IMR-90 (cell line): ENCODE results near the gene SPRR3. TPM values are rescaled to one million over a fixed set of nuclear protein-coding genes. Genes with fewer than 3 reads are reported as not detected.

ENCODE experiments used
- ATAC-seq: fragments of 200-7000 bp; cut with Tn5 transposase; 2 replicates; pipeline ENCODE4 v1.9.1; 2020; ENCODE audit warnings: low read depth, mild to moderate bottlenecking, moderate library complexity
- BruUV-seq: library from RNA; stranded (reverse); fragments of 400-500 nt; replicated peaks from 2 replicates; lab custom pipeline; 2021; lab: Mats Ljungman, UMichigan
- CTCF ChIA-PET: fragments of 300-600 bp; formaldehyde crosslinking; extraction: SDS; loops from one replicate; lab custom pipeline; 2021; ENCODE audit warnings: antibody characterized with exemption; lab: Yijun Ruan, JAX
- POLR2A ChIA-PET: fragments of 300-600 bp; sonication (Branson Sonifier 250); formaldehyde crosslinking; loops from one replicate; lab custom pipeline; 2022; ENCODE audit warnings: antibody characterized with exemption; ENCODE audit not compliant: unreplicated experiment; lab: Charles Lee
- DNase-seq: peaks from one replicate; pipeline ENCODE4 v3.0.0; 2013
- H2AFZ ChIP-seq: replicated peaks from 2 replicates; pipeline ENCODE3; 2013; ENCODE audit warnings: low read length, mild to moderate bottlenecking; ENCODE audit not compliant: poor library complexity
- H2AK5ac ChIP-seq: 2 replicates; pipeline ENCODE4 v1.6.1; 2013; ENCODE audit warnings: low read depth, low read length, inconsistent platforms
- H2AK9ac ChIP-seq: replicated peaks from 2 replicates; pipeline ENCODE3; 2013; ENCODE audit warnings: mild to moderate bottlenecking, low read depth, low read length, moderate library complexity; ENCODE audit not compliant: poor library complexity
- H2BK120ac ChIP-seq: 2 replicates; pipeline ENCODE4 v1.6.1; 2013; ENCODE audit warnings: low read depth, low read length, inconsistent platforms
- H2BK15ac ChIP-seq: 3 replicates; pipeline ENCODE4 v1.6.1; 2013; ENCODE audit warnings: low read depth, low read length, inconsistent platforms
- H2BK20ac ChIP-seq: 2 replicates; pipeline ENCODE4 v1.6.1; 2013; ENCODE audit warnings: low read depth, mild to moderate bottlenecking, inconsistent platforms, low read length, moderate library complexity
- H2BK5ac ChIP-seq: 2 replicates; pipeline ENCODE4 v1.6.1; 2013; ENCODE audit warnings: mild to moderate bottlenecking, low read depth, low read length, inconsistent platforms; ENCODE audit not compliant: poor library complexity, severe bottlenecking
- H3K14ac ChIP-seq: replicated peaks from 2 replicates; pipeline ENCODE4 v1.6.1; 2013; ENCODE audit warnings: low read depth, low read length, inconsistent platforms
- H3K18ac ChIP-seq: 2 replicates; pipeline ENCODE4 v1.6.1; 2013; ENCODE audit warnings: low read depth, low read length, control low read depth
- H3K23ac ChIP-seq: 2 replicates; pipeline ENCODE4 v1.6.1; 2013; ENCODE audit warnings: low read depth, low read length, inconsistent platforms
- H3K27ac ChIP-seq: 2 replicates; pipeline ENCODE4 v1.5.1; 2013; ENCODE audit warnings: mild to moderate bottlenecking, control low read depth, low read length; ENCODE audit not compliant: insufficient read depth
- H3K27me3 ChIP-seq: 2 replicates; pipeline ENCODE4 v1.6.1; 2013; ENCODE audit warnings: low read length; ENCODE audit not compliant: control insufficient read depth, insufficient read depth
- H3K36me3 ChIP-seq: 2 replicates; pipeline ENCODE4 v1.6.1; 2013; ENCODE audit warnings: low read length, mixed read lengths; ENCODE audit not compliant: control insufficient read depth, insufficient read depth
- H3K4ac ChIP-seq: 2 replicates; pipeline ENCODE4 v1.6.1; 2013; ENCODE audit warnings: low read depth, low read length, inconsistent platforms
- H3K4me1 ChIP-seq: 2 replicates; pipeline ENCODE4 v1.6.1; 2013; ENCODE audit warnings: low read length, mixed read lengths; ENCODE audit not compliant: control insufficient read depth, insufficient read depth
- H3K4me2 ChIP-seq: 2 replicates; pipeline ENCODE4 v1.6.1; 2013; ENCODE audit warnings: low read depth, mild to moderate bottlenecking, control low read depth, low read length, moderate library complexity
- H3K4me3 ChIP-seq: 2 replicates; pipeline ENCODE4 v1.5.1; 2013; ENCODE audit warnings: low read depth, mild to moderate bottlenecking, control low read depth, low read length, moderate library complexity; ENCODE audit not compliant: insufficient read depth
- H3K56ac ChIP-seq: 2 replicates; pipeline ENCODE4 v1.6.1; 2013; ENCODE audit warnings: low read length, inconsistent platforms; ENCODE audit not compliant: insufficient read depth; ENCODE audit errors: extremely low read depth
- H3K79me1 ChIP-seq, 2 experiments: 2 replicates each; pipeline ENCODE4 v1.6.1; 2013; ENCODE audit warnings: low read length in 2 of 2, inconsistent platforms in 1 of 2, low read depth in 1 of 2
- H3K9ac ChIP-seq: 2 replicates; pipeline ENCODE4 v1.6.1; 2013; ENCODE audit warnings: low read depth, low read length, control low read depth
- H3K9me1 ChIP-seq: 2 replicates; pipeline ENCODE4 v1.6.1; 2013; ENCODE audit warnings: low read length, inconsistent platforms; ENCODE audit not compliant: insufficient read depth
- H3K9me3 ChIP-seq: 2 replicates; pipeline ENCODE4 v1.6.1; 2013; ENCODE audit warnings: low read length; ENCODE audit not compliant: control insufficient read depth, insufficient read depth
- H4K20me1 ChIP-seq: 2 replicates; pipeline ENCODE4 v1.6.1; 2013; ENCODE audit warnings: low read length, inconsistent platforms; ENCODE audit not compliant: insufficient read depth
- H4K5ac ChIP-seq: 2 replicates; pipeline ENCODE4 v1.6.1; 2013; ENCODE audit warnings: mild to moderate bottlenecking, low read depth, low read length, control low read depth
- H4K8ac ChIP-seq, 2 experiments: 2 replicates each; pipeline ENCODE4 v1.6.1; 2013; ENCODE audit warnings: low read depth in 2 of 2, low read length in 2 of 2, control low read depth in 1 of 2, inconsistent platforms in 1 of 2
- H4K91ac ChIP-seq: 2 replicates; pipeline ENCODE4 v1.6.1; 2013; ENCODE audit warnings: low read depth, low read length, inconsistent platforms; ENCODE audit not compliant: insufficient read depth
- CHD1 ChIP-seq: IDR thresholded peaks from 2 replicates; pipeline ENCODE4 v1.6.1; 2012; ENCODE audit warnings: low read depth, low read length, improper control_type of control experiment
- FOS ChIP-seq: fragments of 150-350 bp; IDR thresholded peaks from 2 replicates; pipeline ENCODE4 v1.6.1; 2016; ENCODE audit warnings: low read depth, low read length
- NFE2L2 ChIP-seq: fragments of 150-350 bp; IDR thresholded peaks from 2 replicates; pipeline ENCODE4 v1.6.1; 2016; ENCODE audit warnings: low read depth, mild to moderate bottlenecking, low read length
- WGBS, 2 experiments: methylation state at CpG; one replicate each; pipeline versions ENCODE4 v1.1.5 to v1.1.7; 2013; ENCODE audit warnings: missing lambda C conversion rate in 2 of 2; ENCODE audit not compliant: insufficient read length in 1 of 2; ENCODE audit errors: extremely low coverage in 2 of 2; 5-methylcytosine and 5-hydroxymethylcytosine counted together
- dilution Hi-C: fragments of 300-500 bp; cut with HindIII; formaldehyde crosslinking; loops from one replicate; pipeline ENCODE4 v1.14.3; 2018; ENCODE audit warnings: low sequenced_read_pairs; ENCODE audit not compliant: unreplicated experiment
- in situ Hi-C: fragments of 300-500 bp; cut with MboI; formaldehyde crosslinking; loops from 3 replicates; pipeline ENCODE4 v1.14.3; 2019; ENCODE audit warnings: low sequenced_read_pairs, inconsistent platforms, mixed read lengths
- intact Hi-C: fragments of 100-400 bp; cut with micrococcal nuclease; formaldehyde crosslinking; loops from 2 replicates; pipeline ENCODE4 v1.10.0; 2022
- polyA plus RNA-seq, 3 experiments: library from polyadenylated mRNA; depleted of rRNA; stranded (reverse); fragments of >200 nt; gene quantifications; 2 replicates each; pipeline ENCODE4 v1.2.3, GENCODE V29; 2012; ENCODE audit warnings: low replicate concordance in 1 of 3
- total RNA-seq: library from RNA; depleted of rRNA; stranded (reverse); fragments of >200 nt; gene quantifications from 2 replicates; pipeline ENCODE4 v1.2.3, GENCODE V29; 2012
- TF ChIP-seq, protein P1 (sequence below): fragments of 150-350 bp; IDR thresholded peaks from 2 replicates; pipeline ENCODE4 v1.6.1; 2017; ENCODE audit warnings: mild to moderate bottlenecking, antibody characterized with exemption, low read length, low read depth
- TF ChIP-seq, protein P2 (sequence below): conservative IDR thresholded peaks from 2 replicates; pipeline ENCODE4 v1.5.1; 2012; ENCODE audit warnings: mild to moderate bottlenecking, low read depth, low read length, improper control_type of control experiment
- TF ChIP-seq, protein P3 (sequence below): fragments of 150-350 bp; IDR thresholded peaks from 2 replicates; pipeline ENCODE4 v1.6.1; 2016; ENCODE audit warnings: low read depth, mild to moderate bottlenecking, low read length, moderate library complexity, borderline replicate concordance

Gene SPRR3
- total and polyA plus RNA-seq, 2 of the 4 experiments (the other 2 are of a cell fraction) = not detected

DNA sequence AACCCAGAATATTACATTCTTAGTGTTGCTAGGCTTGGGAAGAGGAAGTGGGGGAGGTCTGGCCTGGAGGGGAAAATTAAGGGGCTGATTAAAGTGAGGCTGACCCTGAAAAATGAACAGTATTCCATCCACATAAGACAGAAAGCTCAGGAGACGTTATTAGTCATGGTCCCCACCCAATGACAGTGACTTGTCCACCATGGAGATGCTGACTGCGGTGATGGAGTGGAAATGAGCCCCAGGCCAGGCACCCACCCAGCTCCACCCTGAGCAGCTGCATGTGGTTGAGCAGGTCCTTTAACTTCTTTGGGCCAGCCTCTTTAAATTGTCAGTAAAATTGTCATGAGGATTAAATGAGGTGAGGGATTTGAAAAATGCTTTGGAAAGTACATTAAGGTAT, 32.5 kb upstream of the SPRR3 start:
- WGBS, 2 experiments = no CpG with 5 or more reads among the region's 2 CpGs

More for the DNA sequence above, 32.5 kb upstream of the SPRR3 start:
- no peak overlapping the region for H4K5ac ChIP-seq
- H2AK5ac ChIP-seq = no peak overlapping the region
- H2AFZ ChIP-seq = no peak overlapping the region
- no peak overlapping the region for H2AK9ac ChIP-seq
- intact Hi-C loops (no loop called here), in situ Hi-C loops (no loop called here), dilution Hi-C loops (no loop called here)
- H3K56ac ChIP-seq = no peak overlapping the region
- no peaks in the 10 kb centered on the region for H3K4me1 ChIP-seq
- no peak overlapping the region for H3K4me3 ChIP-seq
- H4K8ac ChIP-seq = no peak overlapping the region
- no peak overlapping the region for H3K23ac ChIP-seq
- H3K4ac ChIP-seq = no peak overlapping the region
- H3K9ac ChIP-seq = no peak overlapping the region
- no peaks in the 10 kb centered on the region for H3K27me3 ChIP-seq
- ChIA-PET POLR2A (no interaction called here), CTCF (no interaction called here)
- BruUV-seq = no TSS peak
- no peaks in the 10 kb centered on the region for H3K36me3 ChIP-seq
- H2BK15ac ChIP-seq = no peak overlapping the region
- no peaks in the 10 kb centered on the region for H4K20me1 ChIP-seq
- H3K14ac ChIP-seq = no peak overlapping the region
- no peak overlapping the region for H2BK20ac ChIP-seq
- H3K4me2 ChIP-seq = no peak overlapping the region
- H4K91ac ChIP-seq = no peak overlapping the region
- H3K18ac ChIP-seq = no peak overlapping the region
- TF ChIP-seq FOS (no peak), CHD1 (no peak), NFE2L2 (no peak)
- TF ChIP-seq, protein P1, sequence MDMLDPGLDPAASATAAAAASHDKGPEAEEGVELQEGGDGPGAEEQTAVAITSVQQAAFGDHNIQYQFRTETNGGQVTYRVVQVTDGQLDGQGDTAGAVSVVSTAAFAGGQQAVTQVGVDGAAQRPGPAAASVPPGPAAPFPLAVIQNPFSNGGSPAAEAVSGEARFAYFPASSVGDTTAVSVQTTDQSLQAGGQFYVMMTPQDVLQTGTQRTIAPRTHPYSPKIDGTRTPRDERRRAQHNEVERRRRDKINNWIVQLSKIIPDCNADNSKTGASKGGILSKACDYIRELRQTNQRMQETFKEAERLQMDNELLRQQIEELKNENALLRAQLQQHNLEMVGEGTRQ = no peak
- TF ChIP-seq, protein P2, sequence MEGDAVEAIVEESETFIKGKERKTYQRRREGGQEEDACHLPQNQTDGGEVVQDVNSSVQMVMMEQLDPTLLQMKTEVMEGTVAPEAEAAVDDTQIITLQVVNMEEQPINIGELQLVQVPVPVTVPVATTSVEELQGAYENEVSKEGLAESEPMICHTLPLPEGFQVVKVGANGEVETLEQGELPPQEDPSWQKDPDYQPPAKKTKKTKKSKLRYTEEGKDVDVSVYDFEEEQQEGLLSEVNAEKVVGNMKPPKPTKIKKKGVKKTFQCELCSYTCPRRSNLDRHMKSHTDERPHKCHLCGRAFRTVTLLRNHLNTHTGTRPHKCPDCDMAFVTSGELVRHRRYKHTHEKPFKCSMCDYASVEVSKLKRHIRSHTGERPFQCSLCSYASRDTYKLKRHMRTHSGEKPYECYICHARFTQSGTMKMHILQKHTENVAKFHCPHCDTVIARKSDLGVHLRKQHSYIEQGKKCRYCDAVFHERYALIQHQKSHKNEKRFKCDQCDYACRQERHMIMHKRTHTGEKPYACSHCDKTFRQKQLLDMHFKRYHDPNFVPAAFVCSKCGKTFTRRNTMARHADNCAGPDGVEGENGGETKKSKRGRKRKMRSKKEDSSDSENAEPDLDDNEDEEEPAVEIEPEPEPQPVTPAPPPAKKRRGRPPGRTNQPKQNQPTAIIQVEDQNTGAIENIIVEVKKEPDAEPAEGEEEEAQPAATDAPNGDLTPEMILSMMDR = no peak
- TF ChIP-seq, protein P3, sequence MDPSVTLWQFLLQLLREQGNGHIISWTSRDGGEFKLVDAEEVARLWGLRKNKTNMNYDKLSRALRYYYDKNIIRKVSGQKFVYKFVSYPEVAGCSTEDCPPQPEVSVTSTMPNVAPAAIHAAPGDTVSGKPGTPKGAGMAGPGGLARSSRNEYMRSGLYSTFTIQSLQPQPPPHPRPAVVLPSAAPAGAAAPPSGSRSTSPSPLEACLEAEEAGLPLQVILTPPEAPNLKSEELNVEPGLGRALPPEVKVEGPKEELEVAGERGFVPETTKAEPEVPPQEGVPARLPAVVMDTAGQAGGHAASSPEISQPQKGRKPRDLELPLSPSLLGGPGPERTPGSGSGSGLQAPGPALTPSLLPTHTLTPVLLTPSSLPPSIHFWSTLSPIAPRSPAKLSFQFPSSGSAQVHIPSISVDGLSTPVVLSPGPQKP = no peak
- no peaks in the 10 kb centered on the region for H3K9me3 ChIP-seq
- no peak overlapping the region for H2BK120ac ChIP-seq
- H2BK5ac ChIP-seq = no peak overlapping the region
- DNase-seq (no peak), ATAC-seq (no peak)
- H3K9me1 ChIP-seq = no peaks in the 10 kb centered on the region
- no peak overlapping the region for H3K27ac ChIP-seq
- H3K79me1 ChIP-seq = no peaks in the 10 kb centered on the region
